Left colon (tissue), 2 donors: ENCODE measurements around the gene MRPL17. TPM values are rescaled to one million over a fixed set of nuclear protein-coding genes. Genes with fewer than 3 reads are reported as not detected.

Experiments
- ATAC-seq: fragments of 200-7000 bp; cut with Tn5 transposase; one replicate; pipeline ENCODE4 v1.9.1; 2020; ENCODE audit warnings: mild to moderate bottlenecking, moderate library complexity
- DNase-seq, 2 donors: peaks; one replicate each; pipeline ENCODE4 v3.0.0-alpha.2; 2020
- intact Hi-C, 2 donors: fragments of 100-400 bp; cut with DNase I in 1 of 2; cut with micrococcal nuclease in 1 of 2; formaldehyde crosslinking; loops; one replicate each; pipeline versions ENCODE4 v1.11.2 to v1.14.0; 2022; cut with DNase I, micrococcal nuclease
- total RNA-seq, 2 donors: library from RNA; stranded (reverse); fragmentation: NEBNext Ultra II Directional; extraction: Animal tissue kit (Norgen Biotek cat#: 25700); gene quantifications; one replicate each; pipeline ENCODE4 v1.2.1, GENCODE V29; 2021
- donor health status: DM: no; HTN: no; CAD: no.
- donor health status: DM: yes; HTN: yes; CAD: no.

MRPL17 gene
- total RNA-seq, 2 donors from 2014 or later = 24.7 to 29.9 TPM

- intact Hi-C loops = no loop called here
- ATAC-seq = no peak
- no peak for DNase-seq
Observed at GRCh38 chr11:6658647-6659046, 24.5 kb downstream of the MRPL17 start.

- intact Hi-C loops = no loop called here
- no peak for DNase-seq
- ATAC-seq = no peak
Observed at GRCh38 chr11:6657346-6657745, 25.8 kb downstream of the MRPL17 start.

- intact Hi-C loops = no loop called here
- DNase-seq (no peak), ATAC-seq (no peak)
Observed at GRCh38 chr11:6656936-6657335, 26.2 kb downstream of the MRPL17 start.

GRCh38 chr11:6656584-6656915 is 26.6 kb downstream of the MRPL17 start:
- ATAC-seq = no peak
- DNase-seq = no peak
- intact Hi-C loops = no loop called here

- intact Hi-C loops = no loop called here
- no peak for DNase-seq
- no peak for ATAC-seq
Observed at GRCh38 chr11:6655790-6656583, 27.2 kb downstream of the MRPL17 start, which contains the start of gene DCHS1. DCHS1 (minus strand) TSS chr11:6655809; CDS start chr11:6641613, 14,196 bp downstream.

GRCh38 chr11:6655020-6655789 is 27.9 kb downstream of the MRPL17 start:
- intact Hi-C loops = no loop called here

GRCh38 chr11:6654281-6655019 is 28.7 kb downstream of the MRPL17 start:
- ATAC-seq = no peak
- intact Hi-C loops = no loop called here
- DNase-seq = no peak

More at GRCh38 chr11:6655020-6655789, 27.9 kb downstream of the MRPL17 start:
- DNase-seq (peak in 1 of 2 donors; percentile 31), ATAC-seq (peak; percentile 58)

- DNase-seq (no peak), ATAC-seq (no peak)
- intact Hi-C loops = no loop called here
Observed at GRCh38 chr11:6653656-6654055, 29.5 kb downstream of the MRPL17 start.

GRCh38 chr11:6653097-6653496 is 30.0 kb downstream of the MRPL17 start:
- ATAC-seq (no peak), DNase-seq (no peak)
- intact Hi-C loops = no loop called here

- intact Hi-C loops = no loop called here
- DNase-seq (no peak), ATAC-seq (no peak)
Observed at GRCh38 chr11:6652182-6652581, 31.0 kb downstream of the MRPL17 start.

- intact Hi-C loops = no loop called here
- no peak for DNase-seq
- no peak for ATAC-seq
Observed at GRCh38 chr11:6650980-6651379, 32.2 kb downstream of the MRPL17 start.

GRCh38 chr11:6650104-6650503 is 33.0 kb downstream of the MRPL17 start:
- no peak for DNase-seq
- ATAC-seq = no peak
- intact Hi-C loops = no loop called here

- ATAC-seq (no peak), DNase-seq (no peak)
- intact Hi-C loops = no loop called here
Observed at GRCh38 chr11:6648501-6648900, 34.6 kb downstream of the MRPL17 start.

- DNase-seq (no peak), ATAC-seq (no peak)
- intact Hi-C loops = no loop called here
Observed at GRCh38 chr11:6647836-6648235, 35.3 kb downstream of the MRPL17 start.

- intact Hi-C loops = no loop called here
- DNase-seq (peak in 1 of 2 donors; percentile 43), ATAC-seq (peak; percentile 37)
Observed at GRCh38 chr11:6646918-6647679, 36.0 kb downstream of the MRPL17 start.

GRCh38 chr11:6646576-6646917 is 36.6 kb downstream of the MRPL17 start:
- intact Hi-C loops = no loop called here
- no peak for ATAC-seq
- DNase-seq = no peak

GRCh38 chr11:6646071-6646470 is 37.1 kb downstream of the MRPL17 start:
- ATAC-seq (peak; percentile 23), DNase-seq (no peak)
- intact Hi-C loops = no loop called here

- DNase-seq (no peak), ATAC-seq (no peak)
- intact Hi-C loops = no loop called here
Observed at GRCh38 chr11:6642957-6643356, 40.2 kb downstream of the MRPL17 start.
